Measurements from ENCODE around the gene NAA16. TPM values are rescaled to one million over a fixed set of nuclear protein-coding genes. Genes with fewer than 3 reads are reported as not detected.
"Not testable (repeated sequence)": the region's sequence is repeated elsewhere in the genome, so short reads cannot be mapped to it uniquely, and the experiment has no call there.

The NAA16 gene
- total RNA-seq, 3 donors from 2014 or later, result 16.2 to 33.1 (median 22.0) TPM

DNA sequence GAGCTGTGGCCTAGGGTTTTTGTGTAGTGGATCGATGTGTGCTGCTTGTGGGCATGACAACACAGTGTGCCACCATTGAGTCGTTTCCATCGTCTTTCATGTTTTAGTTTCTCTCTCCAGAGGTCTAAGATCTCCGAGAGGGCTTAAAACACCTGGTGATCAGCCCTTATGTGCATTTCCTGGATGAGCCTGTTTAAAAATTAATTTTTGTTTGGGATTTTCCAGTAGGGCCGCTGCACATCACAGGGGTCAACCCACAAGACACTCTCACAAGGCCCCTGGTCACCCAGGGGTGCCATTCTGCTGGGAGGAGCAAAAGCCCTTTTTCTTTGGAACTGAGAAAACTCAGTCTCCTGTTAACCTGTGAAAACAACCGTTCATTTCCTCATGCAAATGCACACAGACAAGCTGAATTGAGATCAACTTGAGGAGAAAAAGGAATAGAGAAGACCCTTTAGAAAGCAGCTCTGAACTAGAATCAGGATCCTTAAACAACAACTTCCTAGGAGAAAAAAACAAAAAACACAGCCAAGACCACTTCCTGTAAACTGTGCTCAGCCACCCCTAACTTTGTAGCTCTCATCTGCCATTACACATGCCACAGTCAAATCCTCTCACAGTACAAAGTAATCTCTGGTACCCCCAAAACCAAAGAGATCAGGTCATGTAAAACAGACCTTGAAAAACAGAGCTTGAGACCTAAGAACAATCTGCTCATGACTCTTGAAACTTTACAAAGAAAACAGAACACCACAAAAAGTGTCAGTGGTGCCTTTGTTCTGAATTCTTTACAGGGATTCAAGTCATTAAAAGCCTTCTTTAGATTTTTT is 39.4 kb upstream of the NAA16 start:
- H3K27me3 ChIP-seq, result no peaks in the 10 kb centered on the region
- intact Hi-C loops (cut with DNase I; ENCODE audit: low total_unique reads), result no loop called here
- no peak for DNase-seq (ENCODE audit: low spot score in 2 of 2)
- H3K27ac ChIP-seq, result no peak overlapping the region
- peaks cover 0 to 9% of the 10 kb centered on the region in 2 donors for H3K9me3 ChIP-seq
- TF ChIP-seq POLR2A (IDR thresholded peaks at IDR 0.05) (no peak), POLR2AphosphoS5 (IDR thresholded peaks at IDR 0.05) (no peak)
- TF ChIP-seq, protein P1, sequence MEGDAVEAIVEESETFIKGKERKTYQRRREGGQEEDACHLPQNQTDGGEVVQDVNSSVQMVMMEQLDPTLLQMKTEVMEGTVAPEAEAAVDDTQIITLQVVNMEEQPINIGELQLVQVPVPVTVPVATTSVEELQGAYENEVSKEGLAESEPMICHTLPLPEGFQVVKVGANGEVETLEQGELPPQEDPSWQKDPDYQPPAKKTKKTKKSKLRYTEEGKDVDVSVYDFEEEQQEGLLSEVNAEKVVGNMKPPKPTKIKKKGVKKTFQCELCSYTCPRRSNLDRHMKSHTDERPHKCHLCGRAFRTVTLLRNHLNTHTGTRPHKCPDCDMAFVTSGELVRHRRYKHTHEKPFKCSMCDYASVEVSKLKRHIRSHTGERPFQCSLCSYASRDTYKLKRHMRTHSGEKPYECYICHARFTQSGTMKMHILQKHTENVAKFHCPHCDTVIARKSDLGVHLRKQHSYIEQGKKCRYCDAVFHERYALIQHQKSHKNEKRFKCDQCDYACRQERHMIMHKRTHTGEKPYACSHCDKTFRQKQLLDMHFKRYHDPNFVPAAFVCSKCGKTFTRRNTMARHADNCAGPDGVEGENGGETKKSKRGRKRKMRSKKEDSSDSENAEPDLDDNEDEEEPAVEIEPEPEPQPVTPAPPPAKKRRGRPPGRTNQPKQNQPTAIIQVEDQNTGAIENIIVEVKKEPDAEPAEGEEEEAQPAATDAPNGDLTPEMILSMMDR (IDR thresholded peaks at IDR 0.05), result no peak
- H3K36me3 ChIP-seq, result no peaks in the 10 kb centered on the region
- no peaks in the 10 kb centered on the region for H3K4me1 ChIP-seq
- H3K4me3 ChIP-seq, result no peak overlapping the region

DNA sequence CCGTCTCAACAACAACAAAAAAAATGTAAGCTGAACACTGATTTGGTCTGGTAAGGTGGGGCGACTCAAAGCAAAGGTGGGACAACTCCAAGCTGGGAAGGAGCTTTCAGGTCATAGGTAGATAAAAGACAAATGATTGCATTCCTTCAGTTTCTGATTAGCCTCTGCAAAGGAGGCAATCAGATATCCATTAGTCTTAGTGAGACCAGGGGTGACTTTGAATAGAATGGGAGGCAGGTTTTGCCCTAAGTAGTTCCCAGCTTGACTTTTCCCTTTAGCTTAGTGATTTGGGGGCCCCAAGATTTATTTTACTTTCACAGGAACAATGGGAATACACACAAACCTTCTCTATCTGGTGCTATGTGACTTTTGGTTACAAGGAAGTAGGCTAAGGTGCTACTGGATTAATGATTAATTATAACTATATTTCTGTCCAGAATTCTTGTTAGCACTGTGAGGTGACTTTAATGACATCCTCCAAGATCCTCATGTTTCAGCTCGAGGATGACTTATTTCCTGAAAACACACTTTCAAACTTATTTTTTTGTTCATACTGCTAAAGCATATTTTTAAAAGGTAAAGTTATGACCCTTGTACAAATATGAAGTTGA is 37.1 kb upstream of the NAA16 start:
- intact Hi-C loops (cut with DNase I; ENCODE audit: low total_unique reads), result no loop called here
- no peak overlapping the region for H3K4me3 ChIP-seq
- no peaks in the 10 kb centered on the region for H3K36me3 ChIP-seq
- no peaks in the 10 kb centered on the region for H3K9me3 ChIP-seq
- no peak for DNase-seq (ENCODE audit: low spot score in 2 of 2)
- no peaks in the 10 kb centered on the region for H3K27me3 ChIP-seq
- no peak overlapping the region for H3K27ac ChIP-seq
- no peaks in the 10 kb centered on the region for H3K4me1 ChIP-seq
- TF ChIP-seq, protein P1 (IDR thresholded peaks at IDR 0.05), result no peak
- TF ChIP-seq POLR2A (IDR thresholded peaks at IDR 0.05), result no peak
- no peak for TF ChIP-seq POLR2AphosphoS5 (IDR thresholded peaks at IDR 0.05)

DNA sequence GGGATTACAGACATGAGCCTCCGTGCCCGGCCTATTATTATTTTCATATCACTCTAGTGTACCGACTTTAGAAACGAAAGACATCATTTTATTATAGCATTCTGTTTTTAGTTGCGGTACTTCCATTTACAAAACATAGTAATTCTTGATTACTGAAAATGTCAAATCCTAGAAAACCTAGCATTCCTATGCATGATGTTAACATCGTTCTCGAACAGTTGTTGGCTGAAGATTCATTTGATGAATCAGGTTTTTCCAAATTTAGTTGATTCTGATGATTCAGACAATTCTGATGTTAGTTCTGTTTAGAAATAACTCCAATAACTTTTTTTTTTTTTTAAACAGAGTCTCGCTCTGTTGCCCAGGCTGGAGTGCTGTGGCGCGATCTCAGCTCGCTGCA is 36.2 kb upstream of the NAA16 start:
- no peaks in the 10 kb centered on the region for H3K9me3 ChIP-seq
- H3K4me1 ChIP-seq, result no peaks in the 10 kb centered on the region
- H3K27me3 ChIP-seq, result no peaks in the 10 kb centered on the region
- intact Hi-C loops (cut with DNase I; ENCODE audit: low total_unique reads), result no loop called here
- no peak overlapping the region for H3K4me3 ChIP-seq
- TF ChIP-seq POLR2AphosphoS5 (IDR thresholded peaks at IDR 0.05) (no peak), POLR2A (IDR thresholded peaks at IDR 0.05) (no peak)
- TF ChIP-seq, protein P1 (IDR thresholded peaks at IDR 0.05), result no peak
- H3K27ac ChIP-seq, result no peak overlapping the region
- no peak for DNase-seq (ENCODE audit: low spot score in 2 of 2)
- no peaks in the 10 kb centered on the region for H3K36me3 ChIP-seq

DNA sequence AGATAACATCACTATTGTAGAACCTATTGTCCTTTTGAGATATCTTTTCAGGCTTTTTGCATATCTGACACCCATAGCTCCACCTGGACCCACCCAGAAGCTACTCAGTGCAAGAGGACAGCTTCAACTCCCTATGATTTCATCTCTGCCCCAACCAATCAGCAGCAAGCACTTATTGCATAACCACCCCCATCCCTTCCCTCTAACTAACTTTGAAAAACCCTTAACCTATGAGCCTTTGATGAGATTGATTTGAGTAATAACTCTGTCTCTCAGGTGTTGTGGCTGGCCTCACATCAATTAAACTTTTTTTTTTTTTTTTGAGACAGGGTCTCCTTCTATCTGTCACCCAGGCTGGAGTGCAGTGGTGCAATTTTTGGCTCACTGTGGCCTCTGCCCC is 34.2 kb upstream of the NAA16 start:
- no peak overlapping the region for H3K27ac ChIP-seq
- H3K27me3 ChIP-seq, result no peaks in the 10 kb centered on the region
- DNase-seq (ENCODE audit: low spot score in 2 of 2), result no peak
- intact Hi-C loops (cut with DNase I; ENCODE audit: low total_unique reads), result no loop called here
- TF ChIP-seq, protein P1 (IDR thresholded peaks at IDR 0.05), result no peak
- no peak for TF ChIP-seq POLR2AphosphoS5 (IDR thresholded peaks at IDR 0.05)
- TF ChIP-seq POLR2A (IDR thresholded peaks at IDR 0.05), result no peak
- no peaks in the 10 kb centered on the region for H3K9me3 ChIP-seq
- no peaks in the 10 kb centered on the region for H3K36me3 ChIP-seq
- H3K4me3 ChIP-seq, result no peak overlapping the region
- H3K4me1 ChIP-seq, result no peaks in the 10 kb centered on the region

DNA sequence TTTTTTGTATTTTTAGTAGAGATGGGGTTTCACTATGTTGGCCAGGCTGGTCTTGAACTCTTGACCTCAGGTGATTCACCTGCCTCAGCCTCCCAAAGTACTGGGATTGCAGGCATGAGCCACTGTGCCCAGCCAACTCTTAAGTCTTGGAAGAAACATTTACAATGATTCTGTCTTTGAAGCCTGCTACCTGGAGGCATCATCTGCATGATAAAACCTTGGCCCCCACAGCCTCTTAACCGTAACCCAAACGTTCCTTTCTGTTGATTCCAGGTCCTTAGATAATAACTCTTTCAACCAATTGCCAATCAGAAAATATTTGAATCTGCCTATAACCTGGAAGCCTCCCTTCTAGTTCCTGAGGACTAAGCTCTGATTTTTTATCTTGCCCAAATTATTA is 31.9 kb upstream of the NAA16 start:
- H3K27me3 ChIP-seq; H3K36me3 ChIP-seq; intact Hi-C loops (cut with DNase I; ENCODE audit: low total_unique reads); H3K9me3 ChIP-seq; H3K27ac ChIP-seq; DNase-seq (ENCODE audit: low spot score in 2 of 2); H3K4me3 ChIP-seq; H3K4me1 ChIP-seq: not testable (repeated sequence)

Data from breast epithelium (tissue), 4 donors.